GM20431 (cell line): ENCODE data around the gene CEP170.
"Not testable (repeated sequence)": the region's sequence is repeated elsewhere in the genome, so short reads cannot be mapped to it uniquely, and the experiment has no call there.

ENCODE experiments used
- in situ Hi-C: fragments of 300-500 bp; cut with MseI, MboI; formaldehyde crosslinking; loops from one replicate; pipeline ENCODE4 v1.15.0; 2020; ENCODE audit warnings: low sequenced_read_pairs; ENCODE audit not compliant: unreplicated experiment

CEP170 gene

DNA sequence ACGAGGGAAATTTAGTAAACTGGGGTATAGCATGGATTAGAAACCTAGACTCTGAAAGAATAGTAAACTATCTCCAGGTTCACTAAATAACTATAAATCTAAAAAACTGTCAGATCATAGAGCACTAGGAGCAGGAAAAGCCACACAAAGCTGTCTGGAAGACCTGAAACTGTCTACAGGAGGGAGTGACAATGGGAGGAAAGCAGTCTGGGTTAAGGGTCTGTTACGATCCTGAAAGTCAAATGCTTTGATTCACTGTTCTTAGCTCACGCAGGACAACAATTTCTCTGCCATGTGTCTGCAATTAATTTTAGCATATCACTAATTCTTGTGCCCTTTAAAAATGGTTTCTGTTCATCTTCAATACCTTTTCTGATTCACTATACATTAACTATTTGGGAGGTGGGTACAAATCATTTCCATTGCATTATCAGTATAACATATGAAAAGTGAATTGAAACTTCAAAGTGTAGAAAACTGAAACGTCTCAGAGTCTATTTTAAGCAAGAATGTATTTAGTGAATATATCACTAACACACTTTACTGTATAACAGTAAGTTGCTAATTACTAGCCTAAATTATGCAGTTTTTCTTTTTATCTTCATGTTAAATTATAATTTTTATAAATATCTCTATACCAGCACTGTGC, 18.4 kb downstream of the CEP170 start:
- in situ Hi-C loops, result no loop called here

- in situ Hi-C loops, result no loop called here
Observed at GRCh38 chr1:243234978-243235647, 20.0 kb downstream of the CEP170 start.

- in situ Hi-C loops, result no loop called here
Observed at GRCh38 chr1:243233908-243234307, 21.2 kb downstream of the CEP170 start.

DNA sequence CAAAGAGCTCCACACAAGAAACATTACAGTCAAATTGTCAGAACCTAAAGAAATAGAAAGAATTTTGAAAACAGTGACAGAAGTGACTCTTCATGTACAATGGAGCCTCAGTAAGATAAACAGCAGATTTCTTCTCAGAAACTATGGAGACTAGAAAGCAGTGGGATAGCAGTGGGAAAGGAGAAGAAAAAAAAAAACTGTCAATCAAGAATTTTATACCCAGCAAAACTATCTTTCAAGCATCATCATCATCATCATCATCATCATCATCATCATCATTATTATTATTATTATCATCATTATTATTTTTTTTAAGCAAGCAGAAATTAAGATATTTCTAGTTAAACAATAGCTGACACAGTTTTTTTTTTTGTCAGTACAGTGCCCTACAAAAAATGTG, 24.2 kb downstream of the CEP170 start:
- in situ Hi-C loops, result no loop called here

- in situ Hi-C loops, result no loop called here
Observed at GRCh38 chr1:243229526-243229925, 25.6 kb downstream of the CEP170 start.

DNA sequence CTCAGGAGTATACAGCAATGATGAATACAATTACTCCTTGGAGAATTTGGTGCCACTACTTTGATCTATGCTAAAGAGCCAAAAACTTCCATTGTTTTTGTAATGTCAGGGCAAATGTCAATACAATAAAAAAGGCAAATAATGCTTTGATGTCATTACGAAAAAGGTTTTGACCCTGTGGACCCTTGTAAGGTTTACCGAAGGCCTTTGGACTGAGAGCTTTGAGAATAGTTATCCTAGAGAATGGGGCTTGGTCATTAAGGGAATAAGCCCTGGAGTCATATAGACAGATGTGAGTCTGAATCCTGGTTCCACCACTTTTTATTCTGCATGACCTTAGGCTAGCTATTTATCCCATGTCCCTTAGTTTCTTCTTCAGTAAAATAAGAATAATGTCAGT, 27.5 kb downstream of the CEP170 start:
- in situ Hi-C loops, result no loop called here

GRCh38 chr1:243218059-243218458, 37.0 kb downstream of the CEP170 start:
- in situ Hi-C loops, result no loop called here

DNA sequence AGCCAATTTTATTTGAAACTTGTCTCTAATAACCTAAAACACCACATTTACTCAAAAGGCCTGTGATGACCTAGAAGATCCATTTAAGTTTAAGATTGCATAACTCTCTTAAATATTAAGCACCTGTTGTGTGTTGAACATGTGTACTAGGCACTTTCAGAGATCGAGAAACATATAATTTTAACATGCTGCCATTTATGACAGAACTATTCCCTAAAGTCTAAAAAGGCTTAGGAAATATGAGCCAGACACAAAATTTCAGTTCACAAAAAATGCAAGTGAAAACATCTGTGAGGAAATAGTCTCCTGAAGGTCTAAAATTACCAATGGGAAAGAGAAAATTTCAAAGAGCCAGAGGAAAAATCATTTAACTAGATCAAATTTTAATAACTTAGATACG, 37.7 kb downstream of the CEP170 start:
- in situ Hi-C loops, result no loop called here

GRCh38 chr1:243216741-243217140, 38.3 kb downstream of the CEP170 start:
- in situ Hi-C loops, result no loop called here

DNA sequence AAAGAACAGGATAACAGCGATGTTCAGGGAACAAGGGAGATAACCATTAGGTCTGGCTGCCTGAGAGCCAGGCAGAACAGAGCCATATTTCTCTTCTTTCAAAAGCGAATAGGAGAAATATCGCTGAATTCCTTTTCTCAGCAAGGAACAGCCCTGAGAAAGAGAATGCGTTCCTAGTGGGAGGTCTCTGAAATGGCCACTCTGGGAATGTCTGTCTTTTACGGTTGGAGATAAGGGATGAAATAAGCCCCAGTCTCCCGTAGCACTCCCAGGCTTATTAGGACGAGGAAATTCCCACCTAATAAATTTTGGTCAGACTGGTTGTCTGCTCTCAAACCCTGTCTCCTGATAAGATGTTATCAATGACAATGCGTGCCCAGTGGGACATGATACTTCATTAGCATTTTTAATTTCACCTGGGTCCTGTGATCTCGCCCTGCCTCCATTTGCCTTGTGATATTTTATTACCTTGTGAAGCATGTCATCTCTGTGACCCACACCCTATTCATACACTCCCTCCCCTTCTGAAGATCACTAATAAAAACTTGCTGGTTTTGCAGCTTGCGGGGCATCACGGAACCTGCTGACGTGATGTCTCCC, 39.7 kb downstream of the CEP170 start:
- in situ Hi-C loops, result not testable (repeated sequence)

GRCh38 chr1:243213045-243213787, 41.9 kb downstream of the CEP170 start:
- in situ Hi-C loops, result no loop called here

DNA sequence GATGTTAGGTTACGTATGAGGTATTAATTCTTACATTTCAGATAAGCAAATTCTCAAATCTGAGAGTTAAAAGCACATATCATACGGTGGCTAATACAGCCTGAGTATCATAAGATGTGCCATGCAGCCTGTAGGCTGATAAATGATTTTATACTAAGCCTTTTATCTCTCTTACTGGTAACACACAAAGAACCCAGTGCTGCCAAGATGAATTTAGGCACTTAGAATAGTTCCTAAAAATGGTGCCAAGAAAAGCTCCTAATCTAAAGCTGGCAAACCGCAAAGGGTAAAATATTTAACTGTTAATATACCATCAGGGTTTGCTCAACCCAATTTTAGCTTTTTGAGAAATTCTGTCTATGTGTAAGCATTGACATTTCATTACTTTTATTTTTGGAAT, 43.1 kb downstream of the CEP170 start:
- in situ Hi-C loops, result not testable (repeated sequence)

DNA sequence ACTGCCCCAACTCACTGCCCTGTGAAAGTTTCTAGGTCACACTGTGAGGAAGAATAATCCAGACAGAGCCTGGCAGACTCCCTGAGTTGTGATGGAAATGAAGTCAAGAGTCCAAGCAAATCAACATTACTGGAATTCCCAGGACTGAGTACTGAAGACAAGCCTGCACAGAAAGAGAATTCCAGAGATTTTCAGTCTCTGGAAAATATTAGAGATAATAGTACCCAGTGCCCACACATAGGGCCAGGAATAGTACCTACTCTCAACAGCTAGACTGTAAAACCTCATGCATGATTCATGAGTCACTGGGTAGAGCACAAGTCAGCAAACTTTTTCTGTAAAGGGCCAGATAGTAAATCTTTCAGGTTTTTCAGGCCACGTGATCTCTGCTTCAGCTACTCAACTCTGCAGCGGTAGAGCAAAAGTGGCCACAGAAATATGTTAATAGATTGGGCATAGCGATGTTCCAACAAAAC, 50.0 kb downstream of the CEP170 start:
- in situ Hi-C loops, result not testable (repeated sequence)

- in situ Hi-C loops, result not testable (repeated sequence)
Observed at GRCh38 chr1:243204336-243204735, 50.7 kb downstream of the CEP170 start.

- in situ Hi-C loops, result not testable (repeated sequence)
Observed at GRCh38 chr1:243203196-243203595, 51.9 kb downstream of the CEP170 start.

DNA sequence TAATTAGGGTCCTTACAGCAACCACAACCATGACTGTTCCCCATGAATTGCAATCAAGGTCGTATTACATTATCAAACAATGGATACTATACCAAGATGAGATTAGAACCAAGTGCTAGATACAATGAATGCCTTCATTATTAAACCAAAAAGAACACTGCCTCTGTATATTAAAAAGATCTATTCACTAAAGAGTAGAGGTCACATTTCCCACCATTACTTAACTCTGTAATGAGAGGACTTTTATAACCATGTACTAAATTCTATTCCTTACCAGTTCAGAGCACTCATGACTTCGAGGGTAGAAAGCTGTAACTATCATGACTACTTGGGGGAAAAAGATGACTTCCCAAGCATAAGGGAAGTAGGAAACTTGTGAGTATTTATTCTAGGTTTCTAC, 53.8 kb downstream of the CEP170 start:
- in situ Hi-C loops, result not testable (repeated sequence)

DNA sequence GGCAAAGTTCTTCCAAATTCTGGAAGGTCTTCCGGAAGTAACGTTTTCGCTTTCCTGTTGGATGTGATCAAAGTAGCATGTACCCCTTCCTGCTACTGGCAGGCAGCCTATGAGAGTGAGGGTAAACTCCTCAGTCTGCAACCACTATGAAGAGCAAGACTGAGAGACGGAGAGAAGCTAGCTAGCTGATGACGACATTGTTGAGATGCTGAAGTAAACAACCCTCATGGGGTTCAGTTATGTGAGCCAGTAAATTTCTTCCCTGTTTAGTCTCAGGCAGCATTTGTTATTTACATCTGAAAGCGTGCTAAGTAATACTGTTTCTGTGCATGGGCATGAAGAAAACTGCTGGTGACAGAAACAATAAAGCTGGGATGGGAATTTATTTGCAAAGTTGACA, 57.6 kb downstream of the CEP170 start:
- in situ Hi-C loops, result not testable (repeated sequence)

- in situ Hi-C loops, result not testable (repeated sequence)
Observed at GRCh38 chr1:243193330-243193729, 61.8 kb downstream of the CEP170 start.

- in situ Hi-C loops, result not testable (repeated sequence)
Observed at GRCh38 chr1:243186201-243186995, 68.7 kb downstream of the CEP170 start.

- in situ Hi-C loops, result not testable (repeated sequence)
Observed at GRCh38 chr1:243184787-243185186, 70.3 kb downstream of the CEP170 start.
